Measurements from ENCODE around the gene RFT1. TPM values are rescaled to one million over a fixed set of nuclear protein-coding genes. Genes with fewer than 3 reads are reported as not detected.

Gene RFT1
- total RNA-seq, 1 donor from 2014 or later: 32.4 TPM

DNA sequence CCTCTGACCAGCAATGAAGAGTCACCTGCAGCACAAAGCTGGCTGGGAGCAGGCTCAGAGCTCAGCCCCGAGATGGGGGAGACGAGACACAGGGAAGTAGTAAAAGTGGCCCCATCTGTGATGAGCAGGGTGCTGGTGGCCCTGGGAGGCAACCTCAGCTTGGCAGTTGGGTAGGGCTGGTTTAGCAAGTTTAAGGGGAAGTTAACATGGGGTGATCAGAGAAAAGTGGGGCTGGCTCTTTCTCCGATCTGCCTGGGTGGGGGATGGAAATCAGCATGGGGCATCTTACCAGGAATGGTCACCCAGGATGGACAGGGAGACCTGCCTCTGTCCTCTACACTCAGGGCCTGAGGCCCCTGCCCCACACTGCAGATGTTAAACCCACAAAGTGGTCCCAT is 54.5 kb downstream of the RFT1 start:
- Mint-ChIP-seq H3K27me3 (ENCODE audit: low read depth) (peaks cover 3% of the 10 kb centered on the region), H3K4me1 (peaks cover 8% of the 10 kb centered on the region), H3K36me3 (ENCODE audit: low read depth) (no peaks in the 10 kb centered on the region), H3K9me3 (no peaks in the 10 kb centered on the region), H3K4me3 (no peak overlapping the region), H3K27ac (ENCODE audit: unreplicated experiment) (no peak overlapping the region)
- TF ChIP-seq, protein P1, sequence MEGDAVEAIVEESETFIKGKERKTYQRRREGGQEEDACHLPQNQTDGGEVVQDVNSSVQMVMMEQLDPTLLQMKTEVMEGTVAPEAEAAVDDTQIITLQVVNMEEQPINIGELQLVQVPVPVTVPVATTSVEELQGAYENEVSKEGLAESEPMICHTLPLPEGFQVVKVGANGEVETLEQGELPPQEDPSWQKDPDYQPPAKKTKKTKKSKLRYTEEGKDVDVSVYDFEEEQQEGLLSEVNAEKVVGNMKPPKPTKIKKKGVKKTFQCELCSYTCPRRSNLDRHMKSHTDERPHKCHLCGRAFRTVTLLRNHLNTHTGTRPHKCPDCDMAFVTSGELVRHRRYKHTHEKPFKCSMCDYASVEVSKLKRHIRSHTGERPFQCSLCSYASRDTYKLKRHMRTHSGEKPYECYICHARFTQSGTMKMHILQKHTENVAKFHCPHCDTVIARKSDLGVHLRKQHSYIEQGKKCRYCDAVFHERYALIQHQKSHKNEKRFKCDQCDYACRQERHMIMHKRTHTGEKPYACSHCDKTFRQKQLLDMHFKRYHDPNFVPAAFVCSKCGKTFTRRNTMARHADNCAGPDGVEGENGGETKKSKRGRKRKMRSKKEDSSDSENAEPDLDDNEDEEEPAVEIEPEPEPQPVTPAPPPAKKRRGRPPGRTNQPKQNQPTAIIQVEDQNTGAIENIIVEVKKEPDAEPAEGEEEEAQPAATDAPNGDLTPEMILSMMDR (conservative IDR thresholded peaks at IDR 0.05): no peak
- no peak for DNase-seq (ENCODE audit: low read depth, low spot score)

DNA sequence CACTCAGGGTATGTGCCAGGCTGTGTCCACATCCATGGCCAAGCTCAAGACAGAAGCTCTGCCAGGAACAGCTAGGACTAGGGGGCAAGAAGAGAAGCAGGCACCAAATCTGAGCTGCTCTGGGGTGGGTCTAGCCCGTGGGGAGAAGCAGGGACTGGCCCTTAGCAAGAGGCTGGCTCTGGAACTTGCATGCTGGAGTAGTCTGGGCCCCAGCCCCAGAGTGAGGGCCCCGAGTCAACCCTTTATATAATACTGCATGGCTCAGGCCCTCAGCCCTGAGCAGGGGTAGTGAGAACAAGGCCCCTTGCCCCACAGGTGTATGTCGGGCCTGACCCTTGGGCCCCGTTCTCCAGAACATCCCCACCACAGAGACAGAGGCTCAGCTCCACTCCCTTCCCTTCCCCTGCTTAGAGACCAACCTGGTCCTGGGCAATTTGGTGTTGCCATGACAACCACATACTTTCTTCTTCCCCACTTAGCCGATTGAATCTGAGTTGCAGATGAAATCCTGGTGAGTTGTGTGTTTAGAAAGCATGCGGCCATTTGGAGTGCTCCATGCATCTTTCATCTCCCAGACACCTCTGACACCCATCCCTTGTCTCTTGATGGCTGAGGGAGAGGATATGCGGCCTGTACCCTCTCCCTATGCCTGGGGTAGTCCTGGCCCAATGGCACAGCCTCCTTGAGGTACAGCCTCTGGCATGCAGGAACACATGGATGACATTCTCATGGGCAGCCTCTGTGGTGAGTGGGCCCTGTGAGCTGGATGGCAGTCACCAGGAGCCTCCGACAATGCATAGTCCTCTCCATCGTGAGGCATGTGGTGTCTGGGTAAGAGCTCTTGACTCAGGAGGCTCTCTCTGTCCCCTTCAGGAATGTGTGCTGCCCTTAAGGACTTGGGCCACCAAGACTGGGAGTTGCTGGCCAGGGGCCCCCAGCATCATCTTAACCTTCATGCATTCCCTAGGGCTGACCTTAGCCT is 55.2 kb downstream of the RFT1 start:
- Mint-ChIP-seq H3K4me3 (no peak overlapping the region), H3K9me3 (no peaks in the 10 kb centered on the region), H3K4me1 (peaks cover 8% of the 10 kb centered on the region), H3K27me3 (ENCODE audit: low read depth) (peaks cover 3% of the 10 kb centered on the region), H3K36me3 (ENCODE audit: low read depth) (no peaks in the 10 kb centered on the region), H3K27ac (ENCODE audit: unreplicated experiment) (no peak overlapping the region)
- TF ChIP-seq, protein P1 (conservative IDR thresholded peaks at IDR 0.05): no peak
- DNase-seq (ENCODE audit: low read depth, low spot score): no peak

DNA sequence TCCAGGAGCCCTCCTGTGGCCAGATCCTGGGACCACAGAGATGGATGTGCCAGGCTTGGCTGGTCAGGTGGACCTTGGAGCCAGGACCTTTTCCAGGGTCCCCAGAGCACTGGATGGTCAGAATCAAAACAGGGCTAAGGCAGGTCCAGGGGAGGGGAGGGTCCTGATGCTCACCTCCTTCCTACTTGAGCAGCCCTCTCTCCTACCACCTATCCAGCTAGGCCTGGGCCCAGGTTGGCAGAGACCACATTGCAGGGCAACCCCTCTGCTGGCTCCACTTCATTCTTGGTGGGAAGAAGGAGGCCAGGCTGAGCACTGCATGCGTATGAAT is 55.9 kb downstream of the RFT1 start:
- Mint-ChIP-seq H3K4me1 (peaks cover 8% of the 10 kb centered on the region), H3K27me3 (ENCODE audit: low read depth) (peaks cover 5% of the 10 kb centered on the region), H3K9me3 (no peaks in the 10 kb centered on the region), H3K36me3 (ENCODE audit: low read depth) (no peaks in the 10 kb centered on the region), H3K27ac (ENCODE audit: unreplicated experiment) (no peak overlapping the region), H3K4me3 (no peak overlapping the region)
- DNase-seq (ENCODE audit: low read depth, low spot score): no peak
- TF ChIP-seq, protein P1 (conservative IDR thresholded peaks at IDR 0.05): no peak

DNA sequence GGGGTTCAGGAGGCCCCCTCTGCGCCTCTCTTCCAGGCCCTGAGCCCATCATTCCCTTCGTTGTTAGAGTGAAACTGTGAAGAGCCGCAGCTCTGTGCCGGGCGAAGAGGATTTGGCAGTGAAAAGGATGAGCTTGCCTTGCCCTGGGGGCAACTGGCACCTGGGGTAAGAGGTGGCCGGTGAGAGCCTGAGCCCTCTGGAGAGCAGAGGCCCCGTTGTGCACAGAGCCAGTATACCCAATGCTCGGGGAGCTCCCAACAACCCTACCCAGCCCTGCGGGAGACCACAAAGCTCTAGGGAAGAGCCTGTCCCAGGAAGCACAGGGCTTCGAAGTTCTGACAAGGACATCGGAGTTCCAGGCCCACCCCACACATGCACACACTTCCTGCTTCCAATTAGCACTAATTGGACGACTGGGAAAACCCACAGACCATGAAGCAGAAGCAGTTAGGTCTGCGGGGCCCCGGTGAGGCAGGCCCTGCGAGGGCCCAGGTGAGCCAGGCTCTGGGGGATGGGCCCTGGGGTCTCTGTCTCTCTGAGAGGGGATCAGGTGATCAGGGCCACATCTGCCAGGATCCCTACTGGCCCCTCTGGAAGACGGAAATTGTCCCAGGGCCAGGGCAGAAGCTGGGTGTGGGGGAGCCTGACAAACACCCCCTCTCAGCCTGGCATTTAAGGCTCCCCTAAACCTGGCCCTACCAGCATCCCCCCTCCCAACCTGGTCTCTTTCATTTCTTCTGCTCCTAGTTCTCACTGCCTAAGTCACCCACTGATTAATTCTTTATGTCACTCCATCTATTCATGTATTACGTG is 56.5 kb downstream of the RFT1 start:
- H3K4me3 Mint-ChIP-seq: no peak overlapping the region
- H3K9me3 Mint-ChIP-seq: no peaks in the 10 kb centered on the region
- H3K36me3 Mint-ChIP-seq (ENCODE audit: low read depth): no peaks in the 10 kb centered on the region
- H3K27me3 Mint-ChIP-seq (ENCODE audit: low read depth): peaks cover 5% of the 10 kb centered on the region
- H3K27ac Mint-ChIP-seq (ENCODE audit: unreplicated experiment): peak overlapping the region; percentile 35
- peaks cover 8% of the 10 kb centered on the region for H3K4me1 Mint-ChIP-seq
- DNase-seq (ENCODE audit: low read depth, low spot score): no peak
- TF ChIP-seq, protein P1 (conservative IDR thresholded peaks at IDR 0.05): no peak

DNA sequence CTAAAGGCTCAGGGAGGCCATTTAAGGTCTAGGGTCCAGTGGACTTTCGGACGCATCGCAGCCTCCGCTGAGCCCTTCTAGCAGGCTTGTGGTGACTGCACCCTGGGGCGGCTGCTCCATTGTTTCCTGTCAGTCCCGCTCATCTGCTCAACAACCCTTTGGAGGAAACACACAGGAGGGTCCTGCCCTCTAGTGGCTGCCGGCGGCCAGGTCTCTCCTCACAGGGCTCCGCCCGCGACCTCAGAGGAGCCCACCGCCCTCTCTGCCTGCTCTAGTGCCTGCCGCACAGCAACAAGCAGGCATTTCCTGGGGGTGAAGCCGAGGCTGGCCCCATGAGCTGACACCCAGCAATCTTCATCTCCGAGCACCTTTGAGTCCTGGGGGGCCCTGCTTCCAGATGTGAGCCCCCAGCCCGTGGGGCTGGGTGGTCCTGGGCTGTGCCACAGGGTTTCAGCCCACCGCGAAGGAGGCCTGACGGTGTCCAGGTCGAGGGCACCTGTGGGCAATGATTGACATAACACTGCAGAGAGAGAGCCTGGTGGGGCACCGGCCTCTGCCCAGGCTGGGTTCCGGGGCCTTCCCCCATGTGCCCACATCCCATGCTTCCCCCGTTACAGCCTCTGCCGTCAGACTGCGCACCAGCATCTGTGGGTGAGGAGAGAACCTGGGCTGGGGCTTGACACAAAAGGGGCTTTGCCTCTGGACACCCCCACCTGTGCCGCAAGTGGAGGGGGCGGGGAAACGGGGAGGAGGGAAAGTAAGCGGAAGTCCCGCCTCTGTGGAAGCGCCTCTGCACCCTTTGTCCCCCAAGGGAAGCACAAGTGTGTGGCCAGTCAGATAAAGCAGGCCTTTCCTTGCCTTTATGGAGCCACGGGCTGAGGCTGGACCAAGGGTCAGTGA is 57.3 kb downstream of the RFT1 start:
- H3K4me3 Mint-ChIP-seq: peak overlapping the region; percentile 54
- peak overlapping the region; percentile 86 for H3K27ac Mint-ChIP-seq (ENCODE audit: unreplicated experiment)
- peaks cover 5% of the 10 kb centered on the region for H3K27me3 Mint-ChIP-seq (ENCODE audit: low read depth)
- TF ChIP-seq, protein P1 (conservative IDR thresholded peaks at IDR 0.05): peak; percentile 92
- no peaks in the 10 kb centered on the region for H3K36me3 Mint-ChIP-seq (ENCODE audit: low read depth)
- no peaks in the 10 kb centered on the region for H3K9me3 Mint-ChIP-seq
- peaks cover 8% of the 10 kb centered on the region for H3K4me1 Mint-ChIP-seq
- DNase-seq (ENCODE audit: low read depth, low spot score): peak; percentile 93

Data from neural crest cell (in vitro differentiated cells).